Middle frontal gyrus (tissue), 1 donor: Measurements from ENCODE around the gene STXBP5L.
"Not testable (repeated sequence)": the region's sequence is repeated elsewhere in the genome, so short reads cannot be mapped to it uniquely, and the experiment has no call there.

ENCODE experiments used
- DNase-seq: peaks from one replicate; pipeline ENCODE4 v3.0.0-alpha.2; 2015; ENCODE audit warnings: low spot score; ENCODE audit errors: extremely low spot score

The STXBP5L gene

DNA sequence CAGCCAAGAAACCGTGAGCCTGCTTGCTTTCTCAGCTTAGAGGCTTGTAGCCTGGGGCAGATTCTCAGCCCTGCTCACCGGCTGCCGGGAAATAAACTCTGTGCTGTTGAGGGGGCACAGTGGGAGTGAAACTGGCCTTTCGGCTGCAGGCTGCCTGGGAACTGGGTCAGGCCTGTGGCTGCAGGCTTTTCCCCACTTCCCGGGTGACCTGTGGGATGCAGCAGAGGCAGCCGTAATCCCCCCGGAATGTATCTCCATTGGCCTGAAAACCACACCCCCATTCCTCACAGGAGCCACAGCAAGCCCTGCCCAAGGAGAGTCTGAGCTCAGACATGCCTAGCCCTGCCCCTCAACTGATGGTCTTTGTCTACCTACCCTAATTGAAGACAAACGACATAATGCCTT is 110.9 kb downstream of the STXBP5L start:
- no peak for DNase-seq

DNA sequence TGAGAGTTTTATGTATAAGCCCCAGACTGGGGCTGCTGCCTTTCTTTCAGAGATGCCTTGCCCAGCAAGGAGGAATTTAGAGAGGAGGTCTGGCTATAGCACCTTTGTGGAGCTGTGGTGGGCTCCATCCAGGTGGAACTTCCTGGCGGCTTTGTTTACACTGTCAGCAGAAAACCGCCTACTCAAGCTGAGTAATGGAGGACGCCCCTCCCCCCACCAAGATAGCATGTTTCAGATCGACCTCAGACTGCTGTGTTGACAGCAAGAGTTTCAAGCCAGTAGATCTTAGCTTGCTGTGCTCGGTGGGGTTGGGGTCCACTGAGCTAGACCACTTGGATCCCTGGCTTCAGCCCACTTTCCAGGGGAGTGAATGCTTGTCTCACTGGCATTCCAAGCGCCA is 155.6 kb downstream of the STXBP5L start:
- no peak for DNase-seq

DNA sequence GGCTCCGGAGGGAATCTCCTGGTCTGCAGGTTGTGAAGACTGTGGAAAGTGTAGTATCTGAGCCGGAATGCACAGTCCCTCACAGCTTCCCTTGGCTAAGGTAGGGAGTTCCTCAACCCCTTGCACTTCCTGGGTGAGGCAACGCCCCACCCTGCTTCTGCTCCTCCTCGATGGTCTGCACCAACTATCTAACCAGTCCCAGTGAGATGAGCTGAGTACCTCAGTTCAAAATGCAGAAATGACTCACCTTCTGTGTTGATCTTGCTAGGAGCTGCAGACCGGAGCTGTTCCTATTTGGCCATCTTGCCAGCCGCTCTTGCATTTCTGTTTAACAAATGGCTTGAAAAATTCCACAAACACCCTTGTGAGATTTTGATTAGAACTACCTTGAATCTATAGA is 156.1 kb downstream of the STXBP5L start:
- DNase-seq = no peak

DNA sequence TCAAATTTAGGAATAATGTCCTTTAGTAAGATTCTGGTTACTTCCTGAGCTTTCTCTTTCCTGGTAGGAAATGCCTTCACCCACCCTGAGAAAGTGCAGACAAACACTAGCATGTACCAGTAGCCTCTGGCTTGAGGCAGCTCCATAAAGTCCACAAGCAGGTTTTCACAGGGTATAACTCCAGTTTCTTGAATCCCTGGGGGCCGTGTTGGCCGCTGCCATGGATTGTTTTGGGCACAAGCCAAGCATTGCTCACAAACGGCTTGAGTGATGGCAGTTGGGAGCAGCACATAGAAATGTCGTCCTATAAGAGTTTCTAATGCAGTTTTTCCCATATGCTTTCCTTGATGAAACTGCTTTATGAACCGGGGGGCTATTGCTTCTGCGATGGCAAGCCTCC is 164.1 kb downstream of the STXBP5L start:
- no peak for DNase-seq

DNA sequence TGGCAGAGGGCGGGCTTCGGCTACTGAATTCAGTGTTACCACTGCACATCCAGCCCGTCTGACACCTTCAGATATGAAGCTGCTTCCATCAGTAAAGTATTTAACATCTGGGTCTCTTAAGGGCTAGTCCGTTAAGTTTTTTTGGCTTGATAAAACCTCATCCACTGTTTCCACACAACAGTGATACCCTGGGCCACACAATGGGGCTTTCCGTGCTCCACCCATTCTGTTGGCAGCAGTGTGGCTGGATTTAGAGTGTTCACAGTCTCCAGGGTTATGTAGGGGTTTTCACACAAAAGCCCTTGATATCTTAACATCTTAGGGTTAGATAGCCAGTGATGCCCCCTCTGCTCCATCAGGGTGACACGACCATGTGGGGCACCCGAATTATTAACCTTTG is 165.0 kb downstream of the STXBP5L start:
- no peak for DNase-seq

DNA sequence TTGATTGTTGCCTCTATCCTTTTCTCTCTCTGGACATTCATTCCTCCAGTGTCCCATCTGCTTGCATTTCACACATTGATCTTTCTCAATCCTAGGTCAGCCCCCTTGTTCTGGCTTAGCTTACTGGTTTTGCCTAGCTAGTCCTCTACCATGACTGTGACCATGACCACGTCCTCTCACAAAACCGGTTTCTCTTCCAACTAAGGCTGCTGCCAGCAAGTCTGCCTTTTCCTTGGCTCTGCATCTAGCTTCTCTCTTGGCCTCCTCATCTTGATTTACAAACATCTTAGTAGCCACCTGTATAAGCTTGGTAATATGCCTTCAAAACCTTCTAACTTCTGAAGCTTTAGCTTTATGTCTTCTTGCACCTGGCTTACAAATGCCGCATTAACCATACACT is 167.2 kb downstream of the STXBP5L start:
- no peak for DNase-seq

DNA sequence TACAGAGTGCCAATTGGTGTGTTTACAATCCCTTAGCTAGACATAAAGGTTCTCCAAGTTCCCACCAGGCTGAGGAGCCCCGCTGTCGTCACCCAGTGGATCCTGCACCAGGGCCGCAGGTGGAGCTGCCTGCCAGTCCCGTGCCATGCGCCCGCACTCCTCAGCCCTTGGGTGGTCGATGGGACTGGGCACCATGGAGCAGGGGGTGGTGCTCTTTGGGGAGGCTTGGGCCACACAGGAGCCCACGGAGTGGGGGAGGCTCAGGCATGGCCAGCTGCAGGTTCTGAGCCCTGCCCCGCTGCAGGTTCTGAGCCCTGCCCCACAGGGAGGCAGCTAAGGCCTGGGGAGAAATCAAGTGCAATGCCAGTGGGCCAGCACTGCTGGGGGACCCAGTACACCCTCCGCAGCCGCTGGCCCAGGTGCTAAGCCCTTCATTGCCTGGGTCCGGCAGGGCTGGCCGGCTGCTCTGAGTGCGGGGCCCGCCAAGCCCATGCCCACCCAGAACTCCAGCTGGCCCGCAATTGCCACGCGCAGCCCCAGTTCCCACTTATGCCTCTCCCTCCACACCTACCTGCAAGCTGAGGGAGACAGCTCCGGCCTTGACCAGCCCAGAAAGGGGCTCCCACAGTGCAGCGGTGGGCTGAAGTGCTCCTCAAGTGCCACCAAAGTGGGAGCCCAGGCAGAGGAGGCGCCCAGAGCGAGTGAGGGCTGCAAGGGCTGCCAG is 170.5 kb downstream of the STXBP5L start:
- DNase-seq = not testable (repeated sequence)

DNA sequence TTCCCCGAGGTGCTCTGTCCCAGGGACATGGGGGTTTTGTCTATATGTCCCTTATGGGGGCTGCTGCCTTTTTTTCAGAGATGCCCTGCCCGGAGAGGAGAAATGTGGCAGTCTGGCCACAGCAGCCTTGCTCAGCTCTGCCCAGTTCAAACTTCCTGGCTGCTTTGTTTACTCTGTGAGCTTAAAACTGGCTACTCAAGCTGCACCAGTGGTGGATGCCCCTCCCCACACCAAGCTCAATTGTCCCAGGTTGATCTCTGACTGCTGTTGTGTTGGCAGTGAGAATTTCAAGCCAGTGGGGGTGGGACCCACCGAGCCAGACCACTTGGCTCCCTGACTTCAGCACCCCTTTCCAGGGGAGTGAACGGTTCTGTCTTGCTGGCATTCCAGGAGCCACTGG is 188.9 kb downstream of the STXBP5L start:
- DNase-seq = no peak

DNA sequence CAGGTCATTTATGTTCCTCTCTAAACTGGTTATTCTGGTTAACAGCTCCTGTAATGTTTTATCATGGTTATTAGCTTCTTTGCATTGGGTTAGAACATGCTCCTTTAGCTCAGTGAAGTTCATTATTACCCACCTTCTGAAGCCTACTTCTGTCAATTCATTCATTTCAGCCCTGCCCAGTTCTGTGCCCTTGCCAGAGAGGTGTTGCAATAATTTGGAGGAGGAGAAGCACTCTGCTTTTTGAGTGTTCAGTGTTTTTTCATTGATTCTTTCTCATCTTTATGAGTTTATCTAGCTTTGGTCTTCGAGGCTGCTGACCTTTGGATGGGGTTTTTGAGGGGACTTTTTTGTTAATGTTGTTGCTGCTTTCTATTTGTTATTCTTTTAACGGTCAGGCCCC is 203.1 kb downstream of the STXBP5L start:
- not testable (repeated sequence) for DNase-seq

DNA sequence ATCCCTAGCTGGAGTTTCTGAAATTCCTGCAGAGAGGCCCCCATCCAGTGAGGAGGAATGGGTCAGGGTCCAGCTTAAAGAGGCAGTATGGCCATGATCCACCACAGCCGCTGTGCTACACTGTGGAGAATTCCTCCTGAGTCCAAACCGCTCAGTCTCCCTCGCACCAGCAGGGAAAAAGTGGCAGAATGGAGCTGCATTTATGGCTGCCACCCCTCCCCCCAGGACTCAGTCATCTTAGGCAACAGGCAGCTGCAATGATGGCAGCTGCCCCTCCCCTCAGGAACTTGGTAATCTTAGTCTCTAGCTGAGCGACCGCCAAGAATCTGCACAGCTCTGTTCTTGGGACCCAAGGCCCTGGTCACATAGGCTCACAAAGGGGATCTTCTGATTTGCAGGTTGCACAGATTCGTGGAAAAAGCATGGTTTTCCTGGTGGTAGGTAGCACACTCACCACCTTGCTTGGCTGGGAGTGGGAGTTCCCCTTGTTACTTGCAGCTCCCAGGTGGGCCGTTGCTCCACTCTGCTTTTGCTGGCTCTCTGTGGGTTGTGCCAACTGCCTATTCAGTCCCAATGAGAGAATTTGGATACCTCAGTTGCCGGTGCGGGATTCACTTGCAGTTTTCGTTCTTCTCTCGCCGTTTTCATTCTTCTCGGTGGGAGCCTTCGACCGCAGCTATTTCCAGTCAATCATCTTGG is 204.1 kb downstream of the STXBP5L start:
- no peak for DNase-seq

DNA sequence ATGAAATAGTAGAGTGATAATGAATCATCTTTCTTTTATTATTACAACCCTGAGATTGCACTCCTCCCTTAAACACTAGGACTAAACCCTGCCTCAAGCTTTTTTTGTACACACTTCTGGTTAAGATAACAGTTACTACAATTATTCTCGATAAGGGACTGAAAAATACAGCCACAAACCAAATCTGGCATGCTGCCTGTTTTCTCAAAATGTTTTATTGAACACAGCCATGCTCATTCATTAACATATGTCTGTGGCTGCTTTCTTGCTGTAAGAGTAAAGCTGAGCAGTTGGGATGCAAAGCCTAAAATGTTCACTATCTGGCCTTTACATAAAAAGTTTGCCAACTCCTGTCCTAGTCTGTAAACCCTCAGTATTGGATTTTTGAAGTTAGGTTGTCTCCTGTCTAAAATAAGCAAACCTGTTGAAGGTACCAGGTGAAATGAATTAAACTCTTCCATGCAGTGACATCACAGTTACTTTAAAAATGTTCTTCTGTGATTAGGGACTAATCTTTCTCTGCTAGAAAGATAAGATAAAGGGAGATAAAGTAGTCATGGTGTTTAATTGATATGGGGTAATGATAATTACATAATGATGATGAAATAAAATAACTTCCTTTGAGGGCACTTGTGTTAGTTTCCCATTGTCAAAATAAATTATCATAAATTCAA is 218.2 kb downstream of the STXBP5L start:
- DNase-seq = no peak

DNA sequence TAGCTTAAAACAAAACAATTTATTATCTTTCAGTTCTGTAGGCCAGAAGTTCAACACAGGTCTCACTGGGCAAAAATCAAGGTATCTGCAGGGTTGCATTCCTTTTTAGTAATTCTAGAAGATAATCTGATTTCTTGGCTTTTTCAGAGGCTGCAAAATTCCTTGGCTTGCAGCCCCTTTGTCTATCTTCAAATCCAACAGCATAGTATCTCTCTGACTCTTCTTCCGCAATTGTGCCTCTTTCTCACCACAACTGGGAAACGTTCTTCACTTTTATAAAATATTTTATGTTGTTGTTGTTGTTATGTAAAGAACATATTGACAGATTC is 218.7 kb downstream of the STXBP5L start:
- no peak for DNase-seq

DNA sequence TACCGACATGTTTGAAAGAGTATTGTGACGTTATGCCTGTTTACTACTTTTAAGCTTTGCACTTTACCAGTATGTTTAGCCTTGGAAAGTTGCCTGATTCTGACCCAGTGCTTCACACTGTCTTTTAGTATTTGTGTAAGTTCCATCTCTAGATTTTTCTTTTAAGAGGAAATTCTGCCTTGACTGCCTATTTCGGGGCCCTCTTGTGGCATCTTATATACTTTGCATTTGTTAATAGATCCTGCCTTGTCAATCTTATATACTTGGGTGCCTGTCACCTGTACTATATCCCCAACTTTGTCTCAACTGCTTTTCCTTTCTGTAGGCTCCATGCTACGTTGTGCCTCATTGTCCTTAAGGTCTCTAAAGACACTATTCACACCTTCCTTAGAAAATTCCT is 244.6 kb downstream of the STXBP5L start:
- DNase-seq = no peak

DNA sequence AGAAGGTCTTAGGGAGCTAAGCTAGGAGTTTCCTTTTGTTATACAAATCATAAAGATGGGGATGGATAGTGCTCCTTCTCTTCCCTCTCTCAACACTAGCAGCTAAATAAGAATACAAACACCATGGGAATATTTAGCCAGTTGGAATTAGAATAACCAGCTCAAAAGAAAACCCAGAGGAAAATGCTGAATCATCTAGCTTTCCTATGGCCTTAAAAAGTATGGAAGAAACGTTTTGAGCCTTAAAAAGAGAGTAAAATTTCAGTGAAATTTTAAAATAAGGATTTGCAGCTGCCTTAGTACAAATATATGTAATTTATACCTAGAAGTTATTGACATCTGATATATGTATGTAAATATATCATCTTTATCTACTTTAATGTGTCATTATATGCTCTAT is 245.8 kb downstream of the STXBP5L start:
- no peak for DNase-seq

DNA sequence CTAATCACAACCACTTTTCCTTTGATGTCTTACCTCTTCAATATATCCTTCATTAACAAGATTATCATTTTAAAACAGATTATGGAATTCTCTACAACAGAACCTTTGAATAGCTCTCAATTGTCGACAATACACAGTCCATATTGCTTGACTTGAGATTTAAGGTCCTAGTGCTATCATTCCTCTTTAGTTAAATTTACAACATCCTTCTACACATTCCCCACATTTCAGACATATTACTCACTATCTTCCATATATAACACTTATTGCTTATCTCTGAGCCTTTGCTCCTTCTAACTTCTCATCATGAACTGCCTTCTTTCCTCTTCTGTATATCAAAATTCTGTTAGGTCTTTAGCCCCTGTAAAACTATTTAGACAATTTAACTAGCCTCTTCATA is 247.0 kb downstream of the STXBP5L start:
- DNase-seq = no peak

DNA sequence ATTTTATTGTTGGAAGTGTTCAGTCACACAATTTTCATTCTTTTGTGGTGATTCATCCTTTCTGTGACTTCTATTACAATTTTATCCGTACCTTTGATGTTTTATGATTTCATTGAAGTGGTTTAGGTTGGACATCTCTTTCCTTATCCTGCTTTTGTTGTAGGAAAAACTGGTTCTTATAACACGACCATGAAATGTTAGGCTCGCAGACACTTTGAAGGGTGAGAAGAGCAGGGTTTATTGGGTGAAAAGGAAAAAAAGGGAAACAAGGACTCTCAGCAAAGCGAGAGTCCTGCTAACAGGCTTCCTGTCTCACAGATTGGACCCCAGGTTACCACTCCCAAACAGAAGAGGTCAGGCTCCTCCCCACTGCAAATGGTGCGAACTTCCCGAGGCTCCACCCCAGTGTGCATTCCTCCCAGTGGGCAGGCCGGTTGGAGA is 257.4 kb downstream of the STXBP5L start:
- no peak for DNase-seq

DNA sequence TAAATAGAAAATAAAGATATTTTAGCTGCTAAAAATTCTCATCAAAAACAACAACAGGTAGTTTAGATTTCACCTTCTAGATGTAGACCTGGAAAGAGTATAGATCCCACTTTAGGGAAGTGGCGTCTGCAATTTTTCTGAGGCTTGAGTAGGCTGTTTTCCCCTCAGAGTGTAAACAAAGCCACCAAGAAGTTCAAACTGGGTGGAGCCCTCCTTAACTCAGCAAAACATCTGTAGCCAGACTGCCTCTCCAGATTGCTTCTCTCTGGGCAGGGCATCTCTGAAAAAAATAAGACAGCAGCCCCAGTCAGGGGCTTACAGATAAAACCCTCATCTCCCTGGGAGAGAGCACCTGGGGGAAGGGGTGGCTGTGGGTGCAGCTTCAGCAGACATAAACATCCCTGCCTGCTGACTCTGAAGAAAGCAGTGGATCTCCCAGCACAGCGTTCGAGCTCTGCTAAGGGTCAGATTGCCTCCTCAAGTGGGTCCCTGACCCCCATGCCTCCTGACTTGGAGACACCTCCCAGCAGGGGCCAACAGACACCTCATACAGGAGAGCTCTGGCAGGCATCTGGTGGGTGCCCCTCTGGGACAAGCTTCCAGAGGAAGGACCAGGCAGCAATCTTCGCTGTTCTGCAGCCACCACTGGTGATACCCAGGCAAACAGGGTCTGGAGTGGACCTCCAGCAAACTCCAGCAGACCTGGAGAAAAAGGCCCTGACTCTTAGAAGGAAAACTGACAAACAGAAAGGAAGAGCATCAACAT is 259.6 kb downstream of the STXBP5L start:
- DNase-seq = no peak

DNA sequence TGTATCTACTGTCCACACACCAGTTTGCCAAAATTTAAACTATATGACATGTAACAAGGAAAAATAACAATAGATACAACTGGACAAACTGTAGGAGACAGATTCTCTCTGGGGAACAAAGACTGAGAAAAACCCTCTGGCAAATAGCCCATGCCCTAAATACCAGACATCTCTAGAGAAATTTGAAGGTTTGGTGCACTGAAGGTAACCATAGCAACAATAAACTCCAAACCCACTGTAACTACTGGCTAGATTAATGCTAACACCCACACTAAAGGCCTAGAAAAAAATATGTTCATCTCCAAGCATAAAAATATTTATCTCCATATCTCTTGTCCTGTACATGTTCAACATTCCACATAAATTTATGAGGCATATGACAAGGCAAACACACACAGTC is 267.1 kb downstream of the STXBP5L start:
- DNase-seq = no peak

DNA sequence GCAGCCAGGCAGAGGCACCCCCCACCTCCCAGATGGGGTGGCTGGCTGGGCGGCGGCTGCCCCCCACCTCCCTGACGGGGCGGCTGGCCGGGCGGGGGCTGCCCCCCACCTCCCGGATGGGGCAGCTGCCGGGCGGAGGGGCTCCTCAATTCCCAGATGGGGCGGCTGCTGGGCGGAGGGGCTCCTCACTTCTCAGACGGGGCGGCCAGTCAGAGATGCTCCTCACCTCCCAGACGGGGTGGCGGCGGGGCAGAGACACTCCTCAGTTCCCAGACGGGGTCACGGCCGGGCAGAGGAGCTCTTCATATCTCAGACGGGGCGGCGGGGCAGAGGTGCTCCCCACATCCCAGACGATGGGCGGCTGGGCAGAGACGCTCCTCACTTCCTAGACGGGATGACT is 282.6 kb downstream of the STXBP5L start:
- not testable (repeated sequence) for DNase-seq

DNA sequence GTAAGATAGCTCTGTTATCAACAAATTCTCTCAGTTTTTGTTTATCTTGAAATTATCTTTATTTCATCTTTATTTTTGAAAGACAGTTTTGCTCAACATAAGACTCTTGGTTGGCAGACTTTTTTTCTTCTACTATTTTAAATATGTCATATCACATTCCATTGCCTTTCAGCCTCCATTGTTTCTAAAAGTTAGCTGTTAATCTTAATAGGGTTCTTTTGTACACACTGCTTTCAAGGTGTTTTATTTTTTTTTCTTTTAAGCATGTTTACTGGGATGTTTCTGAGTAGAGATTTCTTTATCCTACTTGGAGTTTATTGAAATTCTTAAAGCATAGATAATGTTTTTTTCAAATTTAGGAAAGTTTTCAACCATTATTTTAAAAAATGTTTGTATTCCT is 294.6 kb downstream of the STXBP5L start:
- DNase-seq = no peak

DNA sequence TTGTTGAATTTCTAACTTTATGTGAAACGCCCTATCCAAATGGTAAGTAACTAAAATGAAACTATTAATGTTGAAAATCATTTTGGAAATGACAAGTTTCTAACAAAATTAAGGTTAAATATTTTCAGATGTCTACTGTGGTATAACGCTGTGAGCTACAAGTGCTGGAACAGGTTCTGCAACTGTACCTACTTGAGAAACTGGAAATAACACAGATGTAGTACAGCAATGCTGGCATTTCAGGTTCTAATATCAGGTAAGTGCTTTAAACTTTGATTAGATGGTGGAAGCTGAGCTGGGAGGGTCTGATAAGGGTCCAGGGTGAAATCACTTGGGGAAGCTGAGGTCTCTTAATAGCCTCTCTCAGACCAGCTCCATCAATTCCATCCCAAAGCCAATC is 315.1 kb downstream of the STXBP5L start:
- DNase-seq = no peak

DNA sequence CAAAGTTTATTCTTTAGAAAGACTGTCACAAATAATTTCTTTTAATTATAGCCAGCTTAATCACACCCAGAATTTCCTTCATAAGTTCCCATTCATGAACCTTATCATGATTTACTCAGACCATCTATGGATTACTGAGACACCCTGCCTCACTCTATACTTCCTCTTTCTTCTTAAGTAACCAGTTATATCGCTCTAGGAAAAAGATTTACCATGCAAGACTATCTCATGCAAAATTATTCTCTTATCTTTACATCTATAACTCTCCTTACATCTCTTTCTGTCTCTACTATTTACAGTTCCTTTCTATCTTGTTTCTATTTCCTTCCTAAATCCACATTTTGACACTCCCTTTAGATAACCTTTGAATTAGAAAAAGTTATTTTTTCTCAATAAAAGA is 321.0 kb downstream of the STXBP5L start:
- no peak for DNase-seq
